Activated CD4-positive, alpha-beta T cell treated with anti-CD3 and anti-CD28 coated beads, Interleukin-2, amount 10 ng/mL, durations not matched to agents 24 days and 14 days (primary cell): ENCODE measurements around the gene RGPD5. TPM values are rescaled to one million over a fixed set of nuclear protein-coding genes. Genes with fewer than 3 reads are reported as not detected.
"Not testable (repeated sequence)": the region's sequence is repeated elsewhere in the genome, so short reads cannot be mapped to it uniquely, and the experiment has no call there.

Source experiments
- DNase-seq: peaks from one replicate; pipeline ENCODE4 v3.0.0; 2022
- H3K27ac Mint-ChIP-seq: one replicate; pipeline ENCODE4 v1.8.0; 2022; ENCODE audit warnings: mild to moderate bottlenecking, mixed read lengths
- H3K27me3 Mint-ChIP-seq: one replicate; pipeline ENCODE4 v1.8.0; 2022; ENCODE audit warnings: mixed read lengths
- H3K36me3 Mint-ChIP-seq: one replicate; pipeline ENCODE4 v1.8.0; 2022; ENCODE audit warnings: low read depth, mild to moderate bottlenecking, mixed read lengths
- H3K4me1 Mint-ChIP-seq: one replicate; pipeline ENCODE4 v1.8.0; 2021; ENCODE audit warnings: mixed read lengths
- H3K4me3 Mint-ChIP-seq: one replicate; pipeline ENCODE4 v1.8.0; 2022; ENCODE audit warnings: mild to moderate bottlenecking, moderate library complexity, mixed read lengths
- H3K9me3 Mint-ChIP-seq: one replicate; pipeline ENCODE4 v1.8.0; 2021; ENCODE audit warnings: mixed read lengths
- intact Hi-C: fragments of 100-400 bp; cut with micrococcal nuclease; formaldehyde crosslinking; loops from one replicate; pipeline ENCODE4 v1.15.1; 2023
- total RNA-seq: library from RNA; stranded (reverse); gene quantifications from 2 replicates; pipeline ENCODE4 v1.2.3, GENCODE V29; 2022

RGPD5 gene
- total RNA-seq, 1 donor from 2014 or later: 29.7 TPM

DNA sequence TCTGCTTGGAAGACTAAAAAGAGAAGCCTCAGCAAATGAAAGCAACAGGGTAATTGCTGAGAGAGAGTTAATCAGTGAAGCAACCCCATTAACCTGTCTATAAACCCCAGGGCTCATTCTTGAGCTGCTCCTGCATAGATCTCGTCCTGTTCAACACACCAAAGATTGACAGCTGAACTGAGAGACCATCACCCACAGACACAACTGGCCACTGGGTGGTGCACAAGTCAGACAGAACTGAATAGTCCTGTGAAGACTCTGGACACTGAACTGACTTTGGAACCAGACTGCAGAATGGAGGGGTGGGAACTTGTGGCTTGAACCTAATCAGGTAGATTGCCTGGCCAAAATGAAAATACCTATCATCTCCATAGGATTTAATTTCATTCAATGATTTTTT lies 1.4 kb upstream of the RGPD5 start:
- H3K36me3 Mint-ChIP-seq: not testable (repeated sequence)

DNA sequence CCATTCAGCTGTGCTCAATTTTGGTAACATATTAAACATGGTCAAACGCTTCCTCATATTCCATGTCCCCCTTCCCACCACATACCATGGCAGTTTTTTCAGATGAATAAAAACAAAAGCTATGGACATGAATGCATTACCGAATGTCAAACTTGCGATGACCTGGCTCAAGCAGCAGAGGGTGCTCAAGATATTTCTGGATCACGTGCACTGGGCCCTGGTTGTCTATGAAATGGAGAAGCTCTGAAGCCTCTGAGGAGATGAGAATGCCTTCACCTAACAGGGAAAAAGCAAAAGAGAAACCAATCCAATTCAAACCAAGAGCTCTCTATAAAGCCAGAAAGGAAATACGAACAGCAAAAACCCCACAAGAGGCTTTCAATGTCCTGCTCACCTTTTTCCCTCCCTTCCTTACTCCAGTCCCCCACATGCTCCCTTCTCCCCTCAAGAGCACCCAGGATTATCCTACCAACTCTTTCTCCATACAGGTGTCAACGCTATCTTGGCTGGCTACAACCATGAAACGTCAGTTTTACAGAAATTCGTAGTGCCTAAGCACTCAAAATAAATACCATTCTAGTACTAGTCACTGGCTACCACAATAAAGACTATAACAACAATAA lies 77.1 kb downstream of the RGPD5 start:
- H3K27ac Mint-ChIP-seq, H3K4me1 Mint-ChIP-seq, H3K36me3 Mint-ChIP-seq, H3K9me3 Mint-ChIP-seq, DNase-seq, intact Hi-C loops, H3K27me3 Mint-ChIP-seq, H3K4me3 Mint-ChIP-seq: not testable (repeated sequence)

More for the DNA sequence above, 1.4 kb upstream of the RGPD5 start:
- H3K4me1 Mint-ChIP-seq, H3K27me3 Mint-ChIP-seq, H3K9me3 Mint-ChIP-seq, DNase-seq, H3K27ac Mint-ChIP-seq, intact Hi-C loops, H3K4me3 Mint-ChIP-seq: not testable (repeated sequence)

DNA sequence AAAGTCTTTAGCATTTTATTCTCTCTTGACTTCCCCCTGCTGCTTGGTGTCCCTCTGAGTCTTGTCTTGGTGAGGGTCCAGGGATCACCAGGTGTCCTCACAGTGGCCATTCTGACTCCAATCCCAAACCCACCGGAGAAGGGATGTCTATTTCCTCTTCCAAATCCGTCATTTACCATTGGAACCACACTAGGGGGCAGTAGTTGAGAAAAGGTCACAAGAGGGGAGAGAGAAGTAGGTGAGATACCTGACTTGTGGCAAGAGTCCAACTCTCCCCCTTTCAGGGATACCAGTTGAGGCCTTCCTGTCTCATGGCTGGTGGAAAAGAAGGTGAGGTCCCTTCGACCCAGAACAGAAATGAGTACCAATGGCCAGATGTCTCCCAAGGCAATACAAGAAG lies 82.5 kb downstream of the RGPD5 start:
- intact Hi-C loops, H3K4me1 Mint-ChIP-seq, H3K9me3 Mint-ChIP-seq, H3K4me3 Mint-ChIP-seq, DNase-seq, H3K27me3 Mint-ChIP-seq, H3K36me3 Mint-ChIP-seq, H3K27ac Mint-ChIP-seq: not testable (repeated sequence)

DNA sequence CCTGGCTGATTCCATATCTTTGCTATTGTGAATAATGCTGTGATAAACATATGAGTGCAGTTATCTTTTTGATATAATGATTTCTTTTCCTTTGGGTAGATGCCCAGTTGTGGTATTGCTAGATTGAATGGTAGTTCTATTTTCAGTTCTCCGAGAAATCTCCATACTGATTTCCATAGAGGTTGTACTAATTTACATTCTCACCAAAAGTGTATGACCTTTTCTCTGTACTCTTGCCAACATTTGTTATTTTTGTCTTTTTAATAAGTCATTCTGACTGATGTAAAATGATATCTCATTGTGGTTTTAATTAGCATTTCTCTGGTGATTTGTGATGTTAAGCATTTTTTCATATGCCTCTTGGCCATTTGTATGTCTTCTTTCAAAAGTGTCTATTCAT lies 88.0 kb downstream of the RGPD5 start:
- H3K4me3 Mint-ChIP-seq, DNase-seq, intact Hi-C loops, H3K4me1 Mint-ChIP-seq, H3K36me3 Mint-ChIP-seq, H3K27ac Mint-ChIP-seq, H3K9me3 Mint-ChIP-seq, H3K27me3 Mint-ChIP-seq: not testable (repeated sequence)

DNA sequence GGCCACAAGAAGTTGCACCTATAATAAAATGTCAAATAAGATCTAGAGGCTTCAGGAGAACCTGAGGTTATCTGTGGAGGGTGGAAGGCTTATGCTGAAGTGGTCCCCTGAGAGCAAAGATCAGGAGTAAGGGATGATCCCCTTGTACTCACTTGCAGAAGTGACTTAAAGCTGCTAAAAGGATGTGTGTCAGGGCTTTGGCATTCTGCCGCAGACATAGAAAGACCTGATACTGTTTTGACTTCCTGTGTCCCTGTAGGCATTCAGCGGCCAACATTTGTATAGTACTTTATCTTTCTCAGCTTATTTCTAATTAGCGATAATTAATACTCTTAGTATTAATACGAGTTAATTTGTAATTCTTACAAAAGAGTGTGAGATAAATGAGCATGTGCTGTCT lies 94.3 kb downstream of the RGPD5 start:
- H3K4me1 Mint-ChIP-seq, H3K4me3 Mint-ChIP-seq, H3K27me3 Mint-ChIP-seq, H3K36me3 Mint-ChIP-seq, intact Hi-C loops, H3K27ac Mint-ChIP-seq, DNase-seq, H3K9me3 Mint-ChIP-seq: not testable (repeated sequence)

DNA sequence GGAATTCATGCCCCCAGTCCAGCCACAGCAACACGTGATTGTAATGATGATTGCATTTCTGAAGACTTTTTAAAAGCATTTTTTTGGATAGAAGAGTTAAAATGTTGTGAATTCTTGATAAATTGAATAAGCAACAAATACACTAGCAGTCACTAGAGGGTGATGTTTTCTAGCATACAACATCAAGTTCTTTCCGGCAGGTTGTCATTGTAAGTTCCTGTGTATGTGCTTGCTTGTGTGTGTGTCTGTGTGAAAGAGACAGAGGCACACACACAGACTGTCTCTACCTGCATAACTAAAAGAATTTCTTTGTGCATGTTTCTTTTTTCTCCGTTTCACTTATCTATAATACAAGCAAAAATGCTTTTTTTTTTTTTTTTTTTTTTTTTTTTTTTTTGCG lies 95.8 kb downstream of the RGPD5 start:
- H3K4me1 Mint-ChIP-seq, H3K27ac Mint-ChIP-seq, H3K36me3 Mint-ChIP-seq, H3K27me3 Mint-ChIP-seq, H3K9me3 Mint-ChIP-seq, intact Hi-C loops, H3K4me3 Mint-ChIP-seq, DNase-seq: not testable (repeated sequence)

DNA sequence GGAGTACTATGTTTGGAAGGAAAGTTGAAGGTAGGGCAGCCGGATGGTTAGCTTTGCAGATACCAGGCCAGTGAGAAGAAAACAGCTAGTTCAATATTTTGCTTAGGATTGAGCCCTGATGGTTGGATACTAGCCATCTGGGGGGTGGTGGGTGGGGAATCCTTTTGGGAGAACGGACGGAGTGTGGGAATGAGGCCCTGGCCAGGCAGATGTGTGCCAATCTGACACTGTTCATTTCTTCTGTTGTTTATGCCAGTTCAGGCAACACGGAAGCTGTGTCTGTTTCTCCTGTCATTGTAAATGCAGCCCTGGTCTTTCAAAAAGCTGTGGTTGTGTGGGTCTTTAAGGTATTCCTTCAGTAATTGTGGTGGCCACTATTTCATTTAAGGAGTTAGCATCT lies 96.9 kb downstream of the RGPD5 start:
- H3K27me3 Mint-ChIP-seq, intact Hi-C loops, DNase-seq, H3K4me3 Mint-ChIP-seq, H3K27ac Mint-ChIP-seq, H3K4me1 Mint-ChIP-seq, H3K36me3 Mint-ChIP-seq, H3K9me3 Mint-ChIP-seq: not testable (repeated sequence)

DNA sequence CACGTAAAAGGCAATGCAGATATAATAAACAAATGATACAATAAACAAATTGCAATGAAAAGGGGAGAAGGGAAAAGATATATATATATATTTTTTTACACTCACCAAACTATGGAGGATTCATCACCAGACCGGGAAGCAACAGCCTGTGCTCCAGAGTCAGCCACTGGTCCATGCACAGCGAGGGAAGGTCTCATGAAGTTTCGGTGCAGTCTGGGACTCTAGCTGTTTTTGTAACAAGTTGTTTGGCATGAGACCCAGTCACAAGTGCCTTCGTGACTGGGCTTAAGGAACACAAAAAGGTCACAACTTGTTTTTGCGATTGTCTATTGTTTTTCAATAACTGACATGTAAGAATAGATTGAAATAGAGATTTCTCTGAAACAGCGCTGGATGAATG lies 99.6 kb downstream of the RGPD5 start:
- H3K36me3 Mint-ChIP-seq, intact Hi-C loops: not testable (repeated sequence)

DNA sequence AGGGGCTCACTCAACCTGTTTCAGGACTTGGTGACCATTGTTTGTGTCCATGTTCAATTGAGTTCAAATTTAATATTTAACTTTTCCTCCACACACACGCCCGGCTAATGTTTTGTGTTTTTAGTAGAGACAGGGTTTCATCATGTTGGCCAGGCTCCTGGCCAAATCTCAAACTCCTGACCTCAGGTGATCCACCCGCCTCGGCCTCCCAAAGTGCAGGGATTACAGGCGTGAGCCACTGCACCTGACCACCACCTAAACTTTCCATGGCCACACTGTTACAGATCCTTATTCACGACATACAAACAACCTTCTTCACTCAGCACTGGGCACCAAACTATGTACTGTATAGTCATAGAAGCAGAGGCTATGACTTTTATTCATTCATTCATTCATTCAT lies 100.0 kb downstream of the RGPD5 start:
- H3K4me3 Mint-ChIP-seq, H3K36me3 Mint-ChIP-seq, DNase-seq, H3K9me3 Mint-ChIP-seq, H3K27me3 Mint-ChIP-seq, H3K27ac Mint-ChIP-seq, H3K4me1 Mint-ChIP-seq, intact Hi-C loops: not testable (repeated sequence)

More for the DNA sequence above, 99.6 kb downstream of the RGPD5 start:
- not testable (repeated sequence) for H3K4me3 Mint-ChIP-seq, DNase-seq, H3K27ac Mint-ChIP-seq, H3K27me3 Mint-ChIP-seq, H3K9me3 Mint-ChIP-seq, H3K4me1 Mint-ChIP-seq

DNA sequence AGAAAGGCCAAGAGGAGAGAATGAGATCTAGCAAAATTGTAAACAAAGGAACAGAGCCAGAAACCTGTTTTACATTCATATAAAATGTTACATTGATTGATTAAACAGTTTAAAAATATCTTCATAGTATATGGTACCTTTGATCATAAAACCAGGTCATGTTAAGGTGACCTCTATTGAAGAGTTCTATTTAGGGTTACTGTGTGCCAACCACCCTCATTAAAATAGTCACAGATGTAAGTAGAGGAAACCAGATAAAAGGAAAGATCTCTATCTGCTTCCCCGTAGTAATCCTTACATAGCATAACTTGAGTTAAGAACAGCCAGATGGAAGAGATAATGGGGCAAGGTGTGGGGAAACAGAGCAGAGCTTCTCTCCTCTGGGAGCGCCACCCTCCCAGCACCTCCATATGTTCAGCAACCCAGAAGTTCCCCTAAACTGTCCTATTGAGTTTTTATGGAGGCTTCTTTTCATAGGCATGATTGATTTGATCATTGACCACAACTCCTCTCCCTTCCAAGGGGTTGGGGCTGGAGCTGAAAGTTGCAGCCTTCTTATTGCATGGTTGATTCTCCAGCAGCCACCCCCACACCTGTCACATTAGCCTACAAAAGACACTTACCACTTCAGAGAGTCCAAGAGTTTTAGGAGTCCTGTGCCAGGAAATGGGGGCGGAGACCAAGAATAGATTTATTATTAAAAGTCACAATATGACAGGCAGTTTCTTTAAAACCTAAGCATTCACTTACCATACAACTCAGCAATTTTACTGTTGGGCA lies 101.2 kb downstream of the RGPD5 start:
- H3K27me3 Mint-ChIP-seq, H3K36me3 Mint-ChIP-seq, H3K4me1 Mint-ChIP-seq, intact Hi-C loops, H3K27ac Mint-ChIP-seq, DNase-seq, H3K4me3 Mint-ChIP-seq, H3K9me3 Mint-ChIP-seq: not testable (repeated sequence)

DNA sequence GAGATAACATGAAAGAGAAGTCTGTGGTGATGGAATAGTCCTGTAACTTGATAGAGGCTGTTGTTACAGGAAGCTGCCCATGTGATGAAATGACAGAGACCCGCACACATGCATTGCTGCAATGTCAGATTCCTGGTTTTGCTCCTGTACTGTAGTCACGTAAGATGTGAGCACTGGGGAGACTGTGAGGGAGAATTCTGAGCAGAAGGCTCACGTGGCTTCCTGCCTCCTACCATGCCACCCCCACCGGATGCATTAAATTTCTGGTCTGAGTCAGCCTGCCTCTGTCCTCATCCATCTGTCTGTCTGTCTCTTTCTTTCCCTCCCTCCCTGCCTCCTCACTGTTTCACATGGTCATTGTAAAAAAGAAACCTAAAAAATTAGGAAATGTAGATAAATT lies 102.1 kb downstream of the RGPD5 start:
- H3K4me3 Mint-ChIP-seq, intact Hi-C loops, H3K9me3 Mint-ChIP-seq, H3K36me3 Mint-ChIP-seq, H3K4me1 Mint-ChIP-seq, H3K27me3 Mint-ChIP-seq, DNase-seq, H3K27ac Mint-ChIP-seq: not testable (repeated sequence)

DNA sequence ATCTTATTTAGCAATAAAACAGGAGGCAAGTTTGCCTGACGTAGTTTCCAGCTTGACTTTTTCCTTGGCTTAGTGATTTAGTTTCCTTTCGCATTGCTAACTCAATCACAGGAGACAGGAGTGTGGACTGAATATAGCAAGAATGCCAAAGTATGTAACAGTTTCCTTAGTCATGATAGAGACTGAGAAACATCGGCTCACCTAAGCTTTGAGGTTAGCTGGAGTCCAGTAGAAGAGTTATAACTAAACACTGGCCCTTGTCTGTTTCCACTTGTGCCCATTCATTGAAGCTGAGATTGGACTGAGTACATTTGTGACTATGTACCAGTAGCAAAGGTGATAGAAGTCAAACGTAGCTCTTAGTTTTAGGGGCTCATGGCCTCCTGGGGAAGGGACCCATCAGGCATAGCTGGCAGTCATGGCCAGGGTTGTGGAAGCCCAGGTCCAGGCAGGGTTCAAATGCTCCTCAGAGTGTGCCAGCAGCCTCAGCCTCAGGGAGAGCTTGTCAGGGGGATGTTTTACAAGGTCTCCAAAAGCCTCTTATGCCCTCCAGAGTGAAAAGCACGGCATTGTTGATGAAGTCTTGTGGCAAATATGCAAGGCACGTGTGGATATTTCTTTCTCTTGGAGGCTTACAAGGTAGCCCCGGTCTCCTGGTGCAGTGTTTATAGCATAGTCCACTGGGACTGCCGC lies 103.8 kb downstream of the RGPD5 start:
- H3K27ac Mint-ChIP-seq, H3K27me3 Mint-ChIP-seq, H3K4me1 Mint-ChIP-seq, intact Hi-C loops, H3K9me3 Mint-ChIP-seq, DNase-seq, H3K4me3 Mint-ChIP-seq, H3K36me3 Mint-ChIP-seq: not testable (repeated sequence)

DNA sequence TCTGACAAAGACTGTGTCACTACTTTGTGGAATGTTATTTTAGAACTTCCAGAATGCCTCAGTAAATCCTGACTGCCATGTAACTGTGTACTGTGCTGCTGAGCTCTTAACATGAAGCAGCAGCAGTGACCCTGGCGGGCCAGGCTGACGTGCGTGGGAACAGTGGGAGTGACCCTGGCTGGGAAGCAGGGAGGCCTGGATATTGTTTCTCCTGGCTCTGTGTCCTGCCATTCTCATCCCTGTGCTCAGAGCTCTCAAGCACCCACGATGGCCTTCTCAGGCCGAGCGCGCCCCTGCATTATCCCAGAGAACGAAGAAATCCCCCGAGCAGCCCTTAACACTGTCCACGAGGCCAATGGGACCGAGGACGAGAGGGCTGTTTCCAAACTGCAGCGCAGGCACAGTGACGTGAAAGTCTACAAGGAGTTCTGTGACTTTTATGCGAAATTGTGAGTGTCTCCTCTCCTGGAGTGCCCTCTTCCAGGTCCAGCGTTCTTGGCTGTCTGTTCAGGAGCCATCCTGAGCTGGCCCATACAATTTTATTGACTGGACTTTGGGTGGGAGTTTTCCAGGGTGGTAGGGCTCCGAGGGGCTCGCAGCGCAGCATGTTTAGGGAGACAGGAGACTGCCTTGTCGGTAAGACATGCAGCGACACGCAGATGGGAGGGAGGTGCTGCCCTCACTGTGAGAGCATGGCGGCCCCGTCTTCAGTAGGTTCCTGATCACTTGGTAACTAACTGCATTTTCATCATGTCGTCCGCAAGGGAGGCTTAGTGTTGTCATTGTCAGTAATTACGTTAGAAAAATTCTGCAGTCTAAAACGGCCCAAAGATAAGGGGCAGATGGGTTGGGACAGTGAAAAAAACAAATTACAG lies 104.6 kb downstream of the RGPD5 start, which contains the start of gene LIMS3:
Gene LIMS3, plus strand, starts transcription at position 227 of the 875 bp plus-strand sequence. Its CDS starts 41 bp downstream, at position 268.
- H3K9me3 Mint-ChIP-seq, H3K27me3 Mint-ChIP-seq, DNase-seq, intact Hi-C loops, H3K4me1 Mint-ChIP-seq, H3K4me3 Mint-ChIP-seq, H3K27ac Mint-ChIP-seq, H3K36me3 Mint-ChIP-seq: not testable (repeated sequence)

DNA sequence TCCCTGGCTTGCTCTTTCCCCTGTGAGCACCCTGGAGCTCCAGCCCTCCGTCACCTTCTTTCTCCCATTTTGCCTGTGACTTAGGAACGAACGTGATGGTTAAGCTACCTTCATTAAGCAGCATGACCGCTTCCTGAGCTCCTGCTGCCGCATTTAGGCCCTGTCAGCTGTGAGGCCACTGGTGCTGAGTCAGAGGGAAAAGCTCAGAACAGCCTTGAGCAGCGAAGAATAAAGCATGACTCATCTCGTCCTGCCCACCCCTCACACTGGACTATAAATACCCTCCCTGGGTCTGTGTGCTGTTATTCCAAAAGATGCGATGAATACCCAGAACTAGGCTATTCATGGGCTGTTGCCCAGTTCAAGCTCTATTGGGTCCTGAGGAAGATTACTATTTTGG lies 111.7 kb downstream of the RGPD5 start:
- H3K4me3 Mint-ChIP-seq, DNase-seq, H3K36me3 Mint-ChIP-seq, H3K27ac Mint-ChIP-seq, intact Hi-C loops, H3K9me3 Mint-ChIP-seq, H3K4me1 Mint-ChIP-seq, H3K27me3 Mint-ChIP-seq: not testable (repeated sequence)
